ENCODE data around the gene TAF1D. TPM values are rescaled to one million over a fixed set of nuclear protein-coding genes. Genes with fewer than 3 reads are reported as not detected.

The TAF1D gene
- total RNA-seq, 1 experiment from 2014 or later: 103 TPM

- no peak for DNase-seq (ENCODE audit: low spot score)
These were observed 9.7 kb upstream of the TAF1D start for GRCh38 chr11:93751001-93751400.

DNA sequence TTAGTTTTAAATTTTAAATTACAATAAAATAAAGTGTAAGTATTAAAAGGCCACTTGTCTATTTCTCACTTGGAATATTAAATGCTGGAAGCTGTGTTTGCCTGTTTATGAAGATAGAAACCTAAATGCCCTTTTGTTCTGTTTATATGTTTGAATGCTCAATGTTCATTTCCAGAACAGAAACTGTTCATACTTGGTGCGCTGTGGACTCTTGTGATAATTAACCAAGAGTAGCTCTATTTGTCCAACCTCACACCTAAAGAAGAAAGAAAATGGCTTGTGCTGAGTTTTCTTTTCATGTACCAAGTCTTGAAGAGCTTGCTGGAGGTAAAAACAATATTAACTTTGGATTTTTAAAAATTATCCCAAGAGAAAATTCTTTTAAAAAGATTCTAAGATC lies 5.8 kb upstream of the TAF1D start:
- DNase-seq (ENCODE audit: low spot score): no peak

GRCh38 chr11:93746101-93746500 lies 4.8 kb upstream of the TAF1D start:
- DNase-seq (ENCODE audit: low spot score): no peak

DNA sequence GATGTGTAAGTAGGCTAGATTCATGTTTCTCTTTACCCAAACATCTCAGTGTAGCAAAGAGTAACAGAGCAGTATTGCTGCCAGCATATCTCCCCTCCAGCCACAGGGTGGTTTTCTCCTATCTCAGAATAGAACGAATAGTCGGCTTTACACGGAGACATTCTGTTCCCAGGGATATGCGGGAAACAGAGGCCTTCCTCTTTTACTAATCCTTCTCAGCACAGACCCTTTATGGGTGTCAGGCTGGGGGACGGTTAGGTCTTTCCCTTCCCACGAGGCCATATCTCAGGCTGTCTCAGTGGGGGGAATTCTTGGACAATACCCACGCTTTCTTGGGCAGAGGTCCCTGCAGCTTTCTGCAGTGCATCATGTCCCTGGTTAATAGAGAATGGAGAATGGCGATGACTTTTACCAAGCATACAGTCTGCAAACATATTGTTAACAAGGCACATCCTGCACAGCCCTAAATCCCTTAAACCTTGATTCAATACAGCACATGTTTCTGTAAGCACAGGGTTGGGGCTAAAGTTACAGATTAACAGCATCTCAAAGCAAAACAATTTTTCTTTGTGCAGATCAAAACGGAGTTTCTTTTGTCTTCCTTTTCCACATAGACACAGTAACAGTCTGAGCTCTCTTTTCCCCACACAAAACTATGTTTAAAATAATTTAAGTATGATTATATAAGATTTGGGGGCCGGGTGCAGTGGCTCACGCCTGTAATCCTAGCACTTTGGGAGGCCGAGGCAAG lies 3.9 kb upstream of the TAF1D start:
- DNase-seq (ENCODE audit: low spot score): peak; percentile 29

DNA sequence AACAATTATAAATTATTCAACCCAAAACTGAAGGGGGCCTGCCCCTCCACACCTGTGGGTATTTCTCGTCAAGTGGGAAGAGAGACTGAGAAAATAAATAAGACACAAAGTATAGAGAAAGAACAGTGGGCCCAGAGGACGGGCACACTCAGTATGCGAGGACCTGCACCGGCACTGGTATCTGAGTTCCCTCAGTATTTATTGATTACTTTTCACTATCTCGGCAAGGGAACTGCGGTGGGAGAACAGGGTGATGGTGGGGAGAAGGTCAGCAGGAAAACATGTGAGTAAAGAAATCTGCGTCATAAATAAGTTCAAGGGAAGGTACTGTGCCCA lies 3.3 kb upstream of the TAF1D start:
- DNase-seq (ENCODE audit: low spot score): no peak

GRCh38 chr11:93743291-93743690 lies 2.0 kb upstream of the TAF1D start:
- no peak for DNase-seq (ENCODE audit: low spot score)

GRCh38 chr11:93741882-93742226 lies 559 bp upstream of the TAF1D start:
- DNase-seq (ENCODE audit: low spot score): peak; percentile 89

DNA sequence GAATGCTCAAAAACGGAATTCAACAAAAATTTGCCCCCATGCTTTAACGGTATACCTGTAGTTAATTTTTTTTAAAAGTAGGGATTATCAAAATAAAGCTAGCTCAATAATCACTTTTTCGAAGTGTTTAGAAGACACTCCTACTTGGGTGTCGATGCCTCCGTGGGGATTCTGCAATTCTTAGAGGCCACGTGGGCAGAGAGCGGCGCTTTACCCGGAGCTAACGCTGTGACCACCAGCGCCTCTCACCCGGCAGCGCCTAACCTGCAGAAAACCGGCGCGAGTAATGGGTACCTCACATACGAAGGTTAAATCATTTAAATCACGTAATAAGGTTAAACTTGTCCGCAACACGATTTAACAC lies 583 bp downstream of the TAF1D start:
- peak; percentile 86 for DNase-seq (ENCODE audit: low spot score)

DNA sequence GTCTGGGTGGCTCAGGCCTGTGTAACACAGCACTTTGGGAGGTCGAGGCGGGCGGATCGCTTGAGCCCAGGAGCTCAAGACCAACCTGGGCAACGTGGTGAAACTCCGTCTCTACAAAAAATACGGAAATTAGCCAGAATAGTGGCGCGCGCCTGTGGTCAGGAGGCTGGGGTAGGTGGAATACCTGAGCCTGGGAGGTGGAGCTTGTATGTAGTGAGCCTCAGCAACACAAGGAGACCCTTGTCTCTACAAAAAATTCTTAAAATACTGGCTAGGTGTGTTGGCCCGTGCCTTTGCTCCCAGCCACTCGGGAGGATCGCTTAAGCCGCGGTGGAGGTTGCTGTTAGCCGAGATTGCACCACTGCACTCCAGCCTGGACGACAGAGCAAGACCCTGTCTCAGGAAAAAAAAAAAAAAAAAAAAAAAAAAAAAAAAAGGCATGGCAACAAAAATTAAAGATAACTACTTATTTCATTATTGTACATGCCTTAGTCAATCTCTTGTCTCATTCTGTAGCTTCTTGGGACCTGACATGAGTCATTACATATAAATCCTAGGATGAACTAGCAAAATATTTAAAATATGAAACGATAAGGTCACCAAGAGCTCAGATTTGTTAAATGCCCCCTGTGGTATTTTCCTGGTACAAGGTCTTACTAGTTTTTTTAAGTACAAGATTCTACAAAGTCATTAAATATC lies 1.1 kb downstream of the TAF1D start:
- DNase-seq (ENCODE audit: low spot score): peak; percentile 77

GRCh38 chr11:93738647-93739081 lies 2.6 kb downstream of the TAF1D start:
- DNase-seq (ENCODE audit: low spot score): peak; percentile 49

DNA sequence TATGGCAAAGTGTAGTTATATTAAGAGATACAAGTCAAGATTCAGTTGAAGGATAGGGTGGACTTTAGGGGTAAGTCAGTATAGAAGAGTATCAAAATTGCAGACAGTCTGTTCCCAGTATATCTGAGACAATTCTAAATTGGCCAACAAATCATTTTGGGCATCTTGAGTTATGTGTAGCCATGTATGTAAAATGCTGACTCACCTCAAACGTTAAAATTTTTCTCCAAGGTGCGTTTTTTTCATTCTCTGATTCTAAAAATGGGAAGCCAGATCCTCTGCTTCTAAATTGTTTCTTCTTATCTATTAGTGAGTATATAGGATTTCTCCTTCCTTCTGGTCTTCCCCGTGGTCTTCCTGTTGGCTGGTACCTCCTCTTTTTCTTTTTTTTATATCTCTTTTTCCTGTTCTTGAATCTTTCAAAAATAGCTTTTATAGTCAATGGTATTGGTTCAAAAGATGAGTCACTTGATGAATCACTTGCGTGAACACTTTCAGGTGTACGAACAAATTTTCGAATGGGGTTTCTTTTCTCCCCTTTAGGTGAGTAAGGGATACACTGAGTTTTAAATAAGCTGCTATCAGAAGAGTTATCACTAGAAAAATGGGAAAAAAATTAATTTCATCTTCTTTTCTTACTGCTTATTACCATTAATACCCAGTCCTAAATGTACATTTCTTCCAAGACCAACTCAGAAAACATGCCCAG lies 3.2 kb downstream of the TAF1D start:
- peak; percentile 51 for DNase-seq (ENCODE audit: low spot score)

DNA sequence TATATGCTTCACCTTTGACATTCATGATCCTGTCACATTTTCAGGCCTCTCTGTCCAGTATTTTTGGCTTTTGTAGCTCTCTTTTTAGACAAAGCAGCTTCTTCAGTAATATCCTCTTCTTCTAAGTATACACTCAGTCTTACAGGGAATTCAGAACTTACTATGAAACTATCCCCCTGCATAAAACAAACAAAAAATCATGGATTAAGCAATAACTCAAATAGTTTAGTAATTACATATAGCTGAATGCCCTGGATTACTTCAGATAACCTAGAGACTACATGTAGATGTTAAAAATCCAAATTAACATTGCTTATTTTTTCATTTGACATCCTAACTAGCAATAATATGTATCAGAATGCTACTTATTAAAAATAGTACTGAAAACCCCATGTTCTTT lies 5.2 kb downstream of the TAF1D start:
- no peak for DNase-seq (ENCODE audit: low spot score)

DNA sequence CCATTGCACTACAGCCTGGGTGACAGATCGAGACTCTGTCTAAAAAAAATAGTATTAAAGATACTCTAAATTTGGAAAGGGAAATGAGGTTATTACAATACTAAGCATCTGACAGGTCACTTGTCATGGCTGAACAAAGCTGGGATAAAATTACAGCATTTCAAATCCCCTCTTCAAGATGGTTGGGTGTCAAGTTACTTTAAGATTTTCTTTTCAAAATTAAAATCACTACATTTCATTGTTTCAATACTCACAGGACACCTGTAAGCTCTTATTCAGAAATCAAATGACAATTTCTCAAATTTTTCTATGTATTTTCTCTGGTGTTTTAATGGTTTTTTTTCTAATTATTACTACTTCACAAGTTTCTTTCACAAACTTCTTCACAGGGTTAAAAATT lies 5.7 kb downstream of the TAF1D start:
- no peak for DNase-seq (ENCODE audit: low spot score)

- DNase-seq (ENCODE audit: low spot score): no peak
These were observed 6.7 kb downstream of the TAF1D start for GRCh38 chr11:93734427-93735222.

DNA sequence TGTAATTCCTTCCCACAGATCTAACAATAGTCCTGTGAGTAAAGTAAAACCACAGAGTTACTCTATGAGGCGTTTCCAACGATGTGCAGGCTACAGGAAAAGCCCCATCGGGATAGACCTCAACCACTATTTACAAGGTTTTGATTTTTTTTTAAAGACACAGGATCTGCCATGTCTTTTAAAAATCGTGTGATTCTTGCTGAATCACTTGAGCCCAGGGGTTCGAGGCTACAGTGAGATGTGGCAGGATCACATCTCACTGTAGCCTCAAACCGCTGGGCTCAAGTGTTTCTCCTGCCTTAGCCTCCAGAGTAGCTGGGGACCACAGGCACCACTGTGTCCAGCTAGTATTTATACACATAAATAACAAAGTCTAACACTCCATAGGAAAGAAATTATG lies 7.8 kb downstream of the TAF1D start:
- no peak for DNase-seq (ENCODE audit: low spot score)

DNA sequence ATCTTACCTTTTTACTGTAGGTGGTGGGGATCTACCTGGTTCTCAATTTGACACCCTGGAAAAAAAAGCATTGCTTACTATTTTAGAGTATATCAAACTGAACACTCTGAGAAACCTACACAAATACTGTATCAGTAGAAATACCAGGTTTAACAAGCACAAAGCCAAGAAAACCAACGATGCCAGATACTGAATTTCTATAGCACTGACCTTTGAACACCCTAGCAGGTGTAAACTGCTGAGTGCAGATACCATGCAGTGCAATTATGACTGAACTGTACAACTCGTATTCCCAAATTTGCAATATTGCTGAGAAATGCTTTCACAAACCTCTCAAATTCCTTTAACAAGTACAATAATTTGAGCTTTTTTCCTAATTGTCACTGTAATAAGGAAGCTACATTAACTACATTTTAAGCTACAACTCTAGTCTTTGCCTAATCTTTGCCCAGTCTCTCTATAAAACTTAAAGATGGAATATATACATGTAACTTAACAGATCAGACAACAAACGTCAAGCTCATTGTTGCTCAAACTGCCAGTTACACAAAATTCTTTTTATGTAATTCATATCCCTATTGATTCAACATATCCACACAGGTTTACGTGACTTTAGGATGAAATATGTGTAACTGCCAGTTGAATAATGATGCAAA lies 8.9 kb downstream of the TAF1D start:
- DNase-seq (ENCODE audit: low spot score): no peak

DNA sequence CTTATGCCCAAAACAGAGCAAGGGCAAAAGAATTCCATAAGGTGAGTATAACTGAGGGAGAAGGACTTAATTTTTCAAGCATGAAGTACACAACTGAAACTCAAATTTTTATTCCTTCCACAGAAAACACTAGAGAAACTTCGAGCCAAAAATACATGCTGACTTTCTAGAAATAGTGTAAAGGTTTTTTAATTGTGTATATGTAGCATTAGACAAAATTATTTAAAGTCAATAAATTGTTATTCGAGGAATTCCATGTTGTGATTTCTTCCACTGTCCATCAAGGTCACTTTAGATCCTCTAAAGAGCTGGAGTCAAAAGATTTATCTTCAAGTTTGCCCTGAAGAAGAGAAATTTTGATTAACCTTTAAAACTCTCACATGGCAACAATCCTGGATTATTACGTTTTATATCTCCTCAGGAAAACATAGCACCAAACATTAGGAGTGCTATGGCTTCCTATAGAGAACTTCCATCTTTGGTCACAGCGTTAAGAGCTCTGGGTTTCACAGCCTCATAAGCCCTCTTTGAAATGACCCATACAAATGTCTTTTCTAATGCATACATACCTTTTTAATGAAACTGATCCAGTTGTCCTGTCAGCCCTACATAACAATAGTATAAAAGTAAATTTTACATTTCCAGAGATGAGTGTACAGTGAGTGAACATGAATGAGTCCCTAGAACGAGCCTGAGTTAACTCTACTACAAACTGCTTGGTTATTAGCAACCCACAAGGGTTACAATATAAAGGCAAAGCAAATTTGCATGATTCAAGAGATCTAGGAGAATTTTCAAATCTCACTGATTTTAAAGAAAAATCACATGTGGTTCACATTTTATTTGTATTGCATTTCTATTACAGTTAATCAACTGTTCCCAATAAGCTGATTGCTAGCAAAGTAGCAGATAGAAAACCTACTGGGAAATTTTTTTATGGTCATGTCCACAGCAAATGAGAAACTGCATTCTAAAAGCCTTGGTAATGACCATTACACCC lies 10.9 kb downstream of the TAF1D start:
- DNase-seq (ENCODE audit: low spot score): no peak

- no peak for DNase-seq (ENCODE audit: low spot score)
These were observed 12.1 kb downstream of the TAF1D start for GRCh38 chr11:93729129-93729616.

DNA sequence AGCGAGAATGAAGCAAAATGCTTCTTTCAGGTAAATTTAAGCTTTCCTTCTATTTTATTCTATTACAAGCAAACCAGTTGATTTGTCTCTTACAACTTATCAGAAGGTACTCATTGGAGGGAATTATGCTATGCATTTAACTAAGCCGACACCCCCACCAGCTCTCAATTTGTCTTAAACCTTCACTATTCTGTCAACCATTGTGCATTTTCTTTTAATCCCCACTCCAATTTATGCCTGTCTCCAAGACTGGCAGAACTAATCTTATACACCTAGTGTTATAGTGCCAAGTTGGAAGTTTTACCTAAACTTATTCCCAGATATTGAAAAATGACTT lies 12.5 kb downstream of the TAF1D start:
- DNase-seq (ENCODE audit: low spot score): peak; percentile 55

All from HT-29 (cell line).